GM19099 (cell line): ENCODE measurements around the gene MRC2.

Experiments
- POLR2A ChIP-seq: IDR thresholded peaks from 3 replicates; pipeline ENCODE4 v1.6.1; 2011; ENCODE audit warnings: low read depth; ENCODE audit not compliant: insufficient read length; ENCODE audit errors: extremely low read depth

Gene MRC2

GRCh38 chr17:62735044-62735651 lies 107.7 kb downstream of the MRC2 start:
- TF ChIP-seq POLR2A: no peak

DNA sequence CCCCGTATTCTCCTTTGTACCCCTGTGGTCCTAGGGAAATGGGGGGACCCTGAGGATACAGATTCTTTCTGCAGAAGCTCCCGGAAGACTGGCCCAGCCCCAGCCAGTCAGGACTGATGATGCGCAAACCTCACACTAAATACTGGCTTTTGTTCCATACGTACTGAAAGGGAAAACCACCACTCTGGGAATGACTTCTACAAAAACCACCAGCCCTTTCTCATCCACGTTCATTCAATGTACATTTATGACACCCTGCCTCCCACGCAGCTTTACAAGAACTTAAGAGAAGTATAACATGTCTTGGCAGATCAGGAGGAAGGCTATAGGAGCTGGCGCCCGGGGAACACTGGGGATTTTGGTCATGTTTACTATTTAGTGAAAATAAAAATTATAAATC lies 110.0 kb downstream of the MRC2 start:
- TF ChIP-seq POLR2A: no peak

GRCh38 chr17:62738281-62738680 lies 110.8 kb downstream of the MRC2 start:
- no peak for TF ChIP-seq POLR2A

- TF ChIP-seq POLR2A: no peak
Observed at GRCh38 chr17:62739645-62740388, 112.3 kb downstream of the MRC2 start.

DNA sequence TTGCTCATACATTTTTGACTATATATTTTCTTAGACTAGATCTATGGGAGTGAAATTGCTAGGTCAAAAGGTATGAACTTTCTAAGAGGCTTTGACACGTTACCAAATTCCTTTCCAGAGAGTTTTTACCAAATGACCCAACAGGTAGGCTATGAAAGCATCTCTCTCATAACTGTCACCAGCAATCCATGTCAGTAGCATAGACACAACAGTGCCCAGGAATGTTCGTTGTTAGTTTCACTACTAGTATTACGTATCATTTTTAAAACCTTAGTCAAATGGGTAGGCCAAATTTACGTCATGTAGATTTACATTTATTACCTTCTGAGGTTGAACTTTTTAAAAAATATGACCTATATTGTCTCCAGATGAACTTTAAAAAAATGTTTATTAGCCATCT lies 113.8 kb downstream of the MRC2 start:
- no peak for TF ChIP-seq POLR2A
